ENCODE measurements around the gene KRIT1.

DNA sequence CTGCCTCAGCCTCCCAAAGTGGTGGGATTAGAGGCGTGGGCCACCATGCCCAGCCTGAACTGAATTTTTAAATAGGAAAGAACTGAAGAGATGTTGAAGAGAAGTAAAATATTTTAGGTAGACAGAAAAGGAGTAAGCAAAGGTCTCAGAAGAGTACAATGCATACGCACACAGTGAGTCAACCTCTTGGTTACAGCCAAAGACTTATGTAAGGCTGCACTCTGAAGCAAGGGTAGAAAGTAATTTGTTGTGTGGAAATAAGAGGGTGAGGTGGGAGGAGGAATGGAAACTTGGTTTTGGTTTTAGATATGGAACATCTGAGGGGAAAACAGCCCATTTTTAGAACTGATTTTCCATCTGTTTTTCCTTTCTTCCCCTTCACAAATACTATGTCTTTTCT, 17.6 kb downstream of the KRIT1 start:
- TF ChIP-seq CTCF (IDR thresholded peaks at IDR 0.05; ENCODE audit: borderline replicate concordance, extremely low read depth, low read length, poor library complexity, severe bottlenecking), result no peak
- no peak for TF ChIP-seq EZH2 (IDR thresholded peaks at IDR 0.05; ENCODE audit: borderline replicate concordance, low read depth, low read length, severe bottlenecking)

Measured in DND-41 (cell line).